Loucy (cell line): ENCODE results near the gene RHOC.

Experiments used
- H2AFZ ChIP-seq: fragments of 200-600 bp; sonication (generic); 2 replicates; pipeline ENCODE4 v1.6.0; 2016; ENCODE audit warnings: antibody characterized with exemption, mild to moderate bottlenecking, low read length, moderate library complexity
- H3F3A ChIP-seq: fragments of 200-600 bp; 2 replicates; pipeline ENCODE4 v1.6.0; 2016; ENCODE audit warnings: antibody characterized with exemption, low read depth, mild to moderate bottlenecking
- H3K27me3 ChIP-seq: fragments of 200-600 bp; sonication (generic); 2 replicates; pipeline ENCODE4 v1.6.1; 2014; ENCODE audit warnings: low read length, mild to moderate bottlenecking; ENCODE audit not compliant: insufficient read depth, poor library complexity, severe bottlenecking
- H3K36me3 ChIP-seq: fragments of 200-600 bp; sonication (generic); 2 replicates; pipeline ENCODE4 v1.6.1; 2016; ENCODE audit warnings: low read length; ENCODE audit not compliant: insufficient read depth
- H3K4me1 ChIP-seq: fragments of 200-600 bp; sonication (generic); 2 replicates; pipeline ENCODE4 v1.5.1; 2014; ENCODE audit warnings: low read length, mild to moderate bottlenecking; ENCODE audit not compliant: insufficient read depth, poor library complexity, severe bottlenecking
- H3K4me2 ChIP-seq: fragments of 200-600 bp; sonication (generic); 2 replicates; pipeline ENCODE4 v1.6.0; 2014; ENCODE audit warnings: antibody characterized with exemption, low read length, low read depth, mild to moderate bottlenecking; ENCODE audit not compliant: poor library complexity, severe bottlenecking
- H3K4me3 ChIP-seq: fragments of 200-600 bp; sonication (generic); 2 replicates; pipeline ENCODE4 v1.5.1; 2014; ENCODE audit warnings: low read length, mild to moderate bottlenecking, mixed read lengths; ENCODE audit not compliant: poor library complexity, severe bottlenecking
- H3K79me2 ChIP-seq: fragments of 200-600 bp; sonication (generic); 2 replicates; pipeline ENCODE4 v1.6.1; 2014; ENCODE audit warnings: low read length; ENCODE audit not compliant: insufficient read depth
- H3K9ac ChIP-seq: fragments of 200-600 bp; sonication (generic); 2 replicates; pipeline ENCODE4 v1.6.0; 2014; ENCODE audit warnings: mild to moderate bottlenecking, low read depth, low read length, moderate library complexity; ENCODE audit not compliant: poor library complexity, severe bottlenecking
- H3K9me2 ChIP-seq: fragments of 200-600 bp; sonication (generic); replicated peaks from 2 replicates; pipeline ENCODE4 v1.6.1; 2016; ENCODE audit warnings: low read depth, low read length, mixed read lengths
- H3K9me3 ChIP-seq: fragments of 200-600 bp; sonication (generic); 2 replicates; pipeline ENCODE4 v1.6.1; 2014; ENCODE audit warnings: mild to moderate bottlenecking, antibody characterized with exemption, low read length, low read depth; ENCODE audit not compliant: insufficient read depth
- H4K20me1 ChIP-seq: fragments of 200-600 bp; sonication (generic); 2 replicates; pipeline ENCODE4 v1.6.0; 2014; ENCODE audit warnings: antibody characterized with exemption, low read length, mild to moderate bottlenecking; ENCODE audit not compliant: insufficient read depth, poor library complexity, severe bottlenecking
- CTCF ChIP-seq: fragments of 200-600 bp; sonication (generic); conservative IDR thresholded peaks from 2 replicates; pipeline ENCODE4 v1.5.1; 2014; ENCODE audit warnings: mild to moderate bottlenecking, antibody characterized with exemption, low read length
- EZH2phosphoT487 ChIP-seq: fragments of 200-600 bp; IDR thresholded peaks from 2 replicates; pipeline ENCODE4 v1.6.1; 2018; ENCODE audit warnings: antibody characterized with exemption, mild to moderate bottlenecking, moderate library complexity, borderline replicate concordance

RHOC gene

GRCh38 chr1:112706505-112707220 is at the start of gene RHOC:
Gene RHOC (minus strand): TSS chr1:112707127. CDS start chr1:112703799, 3,328 bp downstream.
- Histone ChIP-seq H3K9me2 (no peaks in the 10 kb centered on the region), H3K9me3 (no peaks in the 10 kb centered on the region), H3K27me3 (no peaks in the 10 kb centered on the region), H3K79me2 (peaks cover 51% of the 10 kb centered on the region), H3F3A (no peaks in the 10 kb centered on the region), H4K20me1 (peaks cover 18% of the 10 kb centered on the region), H3K9ac (peak within 1 kb of the TSS; percentile 86), H3K4me3 (peak within 1 kb of the TSS; percentile 80), H3K36me3 (peaks cover 6% of the 10 kb centered on the region; the same call in 1 of the 2 replicates), H2AFZ (peak within 1 kb of the TSS; percentile 91), H3K4me2 (peak within 1 kb of the TSS; percentile 99), H3K4me1 (peaks cover 36% of the 10 kb centered on the region)
- no peak for TF ChIP-seq CTCF
- TF ChIP-seq EZH2phosphoT487, result no peak

GRCh38 chr1:112754116-112754628 is 47.2 kb upstream of the RHOC start:
- TF ChIP-seq EZH2phosphoT487 (no peak), CTCF (no peak)
- Histone ChIP-seq H3K9me2 (no peaks in the 10 kb centered on the region), H3K79me2 (no peaks in the 10 kb centered on the region), H3K9ac (no peak overlapping the region), H3K4me1 (no peaks in the 10 kb centered on the region), H3K36me3 (no peaks in the 10 kb centered on the region), H4K20me1 (no peaks in the 10 kb centered on the region), H3F3A (no peaks in the 10 kb centered on the region), H3K4me2 (no peak overlapping the region), H2AFZ (no peak overlapping the region), H3K4me3 (no peak overlapping the region), H3K9me3 (peaks cover 6% of the 10 kb centered on the region; the same call in 1 of the 2 replicates), H3K27me3 (no peaks in the 10 kb centered on the region)

- H3K36me3 ChIP-seq, result no peaks in the 10 kb centered on the region
- no peak overlapping the region for H3K4me2 ChIP-seq
- H3K9ac ChIP-seq, result no peak overlapping the region
- H2AFZ ChIP-seq, result no peak overlapping the region
- no peaks in the 10 kb centered on the region for H4K20me1 ChIP-seq
- no peaks in the 10 kb centered on the region for H3K79me2 ChIP-seq
- TF ChIP-seq EZH2phosphoT487 (no peak), CTCF (no peak)
- H3F3A ChIP-seq, result no peaks in the 10 kb centered on the region
- no peaks in the 10 kb centered on the region for H3K9me3 ChIP-seq
- no peaks in the 10 kb centered on the region for H3K4me1 ChIP-seq
- no peak overlapping the region for H3K4me3 ChIP-seq
- H3K9me2 ChIP-seq, result no peaks in the 10 kb centered on the region
- no peaks in the 10 kb centered on the region for H3K27me3 ChIP-seq
These were observed 41.5 kb upstream of the RHOC start for GRCh38 chr1:112748396-112748795.
